ENCODE results near the gene PLPP4.
"Not testable (repeated sequence)": the region's sequence is repeated elsewhere in the genome, so short reads cannot be mapped to it uniquely, and the experiment has no call there.

PLPP4 gene

GRCh38 chr10:120492346-120492745 lies 35.3 kb downstream of the PLPP4 start:
- DNase-seq = no peak

GRCh38 chr10:120493411-120494312 lies 36.6 kb downstream of the PLPP4 start:
- DNase-seq = no peak

- no peak for DNase-seq
Observed at GRCh38 chr10:120494313-120494710, 37.3 kb downstream of the PLPP4 start.

GRCh38 chr10:120495226-120496009 lies 38.4 kb downstream of the PLPP4 start:
- no peak for DNase-seq

GRCh38 chr10:120499883-120500282 lies 42.9 kb downstream of the PLPP4 start:
- DNase-seq = no peak

- no peak for DNase-seq
Observed at GRCh38 chr10:120503689-120504088, 46.7 kb downstream of the PLPP4 start.

- DNase-seq = not testable (repeated sequence)
Observed at GRCh38 chr10:120504227-120504626, 47.2 kb downstream of the PLPP4 start.

- DNase-seq = no peak
Observed at GRCh38 chr10:120505056-120505455, 48.0 kb downstream of the PLPP4 start.

GRCh38 chr10:120505866-120506265 lies 48.8 kb downstream of the PLPP4 start:
- DNase-seq = no peak

- DNase-seq = no peak
Observed at GRCh38 chr10:120506674-120507073, 49.6 kb downstream of the PLPP4 start.

- no peak for DNase-seq
Observed at GRCh38 chr10:120507175-120507574, 50.1 kb downstream of the PLPP4 start.

- DNase-seq = no peak
Observed at GRCh38 chr10:120507651-120508050, 50.6 kb downstream of the PLPP4 start.

GRCh38 chr10:120508393-120508792 lies 51.4 kb downstream of the PLPP4 start:
- DNase-seq = no peak

GRCh38 chr10:120508966-120509365 lies 51.9 kb downstream of the PLPP4 start:
- DNase-seq = no peak

GRCh38 chr10:120511165-120511564 lies 54.1 kb downstream of the PLPP4 start:
- no peak for DNase-seq

GRCh38 chr10:120513307-120513796 lies 56.3 kb downstream of the PLPP4 start:
- DNase-seq = no peak

- peak; percentile 49 for DNase-seq
Observed at GRCh38 chr10:120514035-120514620, 57.1 kb downstream of the PLPP4 start.

GRCh38 chr10:120514959-120515358 lies 57.9 kb downstream of the PLPP4 start:
- no peak for DNase-seq

GRCh38 chr10:120515741-120516140 lies 58.7 kb downstream of the PLPP4 start:
- DNase-seq = no peak

GRCh38 chr10:120516426-120516825 lies 59.4 kb downstream of the PLPP4 start:
- DNase-seq = no peak

GRCh38 chr10:120517196-120517595 lies 60.2 kb downstream of the PLPP4 start:
- no peak for DNase-seq

- no peak for DNase-seq
Observed at GRCh38 chr10:120517881-120518484, 61.0 kb downstream of the PLPP4 start.

GRCh38 chr10:120521880-120522279 lies 64.9 kb downstream of the PLPP4 start:
- DNase-seq = no peak
